CD4-positive, alpha-beta T cell (primary cell): Measurements from ENCODE around the gene NOB1. TPM values are rescaled to one million over a fixed set of nuclear protein-coding genes. Genes with fewer than 3 reads are reported as not detected.

Experiments
- ATAC-seq: fragments of 200-7000 bp; cut with Tn5 transposase; one replicate; pipeline ENCODE4 v1.10.0; 2022; ENCODE audit warnings: mild to moderate bottlenecking; ENCODE audit not compliant: poor library complexity
- CTCF ChIA-PET: fragments of 350-600 bp; sonication (Branson Sonifier 250); formaldehyde crosslinking; loops from one replicate; lab custom pipeline; 2021; ENCODE audit warnings: antibody characterized with exemption, inconsistent platforms; lab: Charles Lee
- POLR2A ChIA-PET: fragments of 350-600 bp; sonication (Branson Sonifier 250); formaldehyde crosslinking; loops from one replicate; lab custom pipeline; 2021; ENCODE audit warnings: antibody characterized with exemption, inconsistent platforms; lab: Charles Lee
- DNase-seq, 14 experiments: peaks; one replicate each; pipeline ENCODE4 v3.0.0-alpha.2; 2013 to 2020; ENCODE audit warnings: mixed read lengths in 2 of 14
- H3K27ac ChIP-seq, 2 donors: one replicate each; pipeline versions ENCODE4 v1.5.1 to v1.7.0; 2013; ENCODE audit warnings: low read length in 2 of 2, low read depth in 1 of 2, mild to moderate bottlenecking in 1 of 2
- H3K27me3 ChIP-seq, 2 experiments: 1 replicate in 1 of 2; 2 replicates in 1 of 2; pipeline versions ENCODE4 v1.6.1 to v1.7.0; 2013; ENCODE audit warnings: low read length in 2 of 2, control low read depth in 1 of 2, mild to moderate bottlenecking in 1 of 2, moderate library complexity in 1 of 2; ENCODE audit not compliant: insufficient read depth in 2 of 2, control insufficient read depth in 1 of 2
- H3K36me3 ChIP-seq: one replicate; pipeline ENCODE4 v1.6.1; 2013; ENCODE audit warnings: low read length, control low read depth; ENCODE audit not compliant: insufficient read depth
- H3K4me1 ChIP-seq: one replicate; pipeline ENCODE4 v1.6.1; 2013; ENCODE audit warnings: low read length, control low read depth; ENCODE audit not compliant: insufficient read depth
- H3K4me3 ChIP-seq: one replicate; pipeline ENCODE4 v1.5.1; 2013; ENCODE audit warnings: mild to moderate bottlenecking, low read length, moderate library complexity
- H3K9me3 ChIP-seq, 2 experiments: 1 replicate in 1 of 2; 2 replicates in 1 of 2; pipeline versions ENCODE4 v1.6.1 to v1.7.0; 2013; ENCODE audit warnings: low read length in 2 of 2, mild to moderate bottlenecking in 2 of 2, control low read depth in 1 of 2, moderate library complexity in 1 of 2; ENCODE audit not compliant: control insufficient read depth in 1 of 2, insufficient read depth in 1 of 2
- H3K27ac Mint-ChIP-seq: one replicate; pipeline ENCODE4 v1.8.0; 2020; ENCODE audit warnings: mixed read lengths
- H3K27me3 Mint-ChIP-seq: one replicate; pipeline ENCODE4 v1.8.0; 2021; ENCODE audit warnings: mixed read lengths
- H3K36me3 Mint-ChIP-seq: one replicate; pipeline ENCODE4 v1.8.0; 2021; ENCODE audit warnings: low read depth, mixed read lengths
- H3K4me1 Mint-ChIP-seq: one replicate; pipeline ENCODE4 v1.8.0; 2021; ENCODE audit warnings: low read depth, mixed read lengths
- H3K4me3 Mint-ChIP-seq: one replicate; pipeline ENCODE4 v1.8.0; 2020; ENCODE audit warnings: mild to moderate bottlenecking, mixed read lengths
- H3K9me3 Mint-ChIP-seq: one replicate; pipeline ENCODE4 v1.8.0; 2020; ENCODE audit warnings: mixed read lengths
- CTCF ChIP-seq: fragments of 200-600 bp; IDR thresholded peaks from one replicate; pipeline ENCODE4 v1.8.0; 2022; ENCODE audit warnings: antibody characterized with exemption, mild to moderate bottlenecking
- intact Hi-C, 2 experiments: fragments of 100-400 bp; cut with DNase I in 1 of 2; cut with micrococcal nuclease in 1 of 2; formaldehyde crosslinking; loops; one replicate each; pipeline versions ENCODE4 v1.15.1 to v1.9.0; 2023 to 2025; cut with DNase I, micrococcal nuclease
- total RNA-seq, 174 experiments: library from RNA in 2 of 174; stranded (reverse) in 2 of 174; gene quantifications; one replicate each; pipeline ENCODE4 v1.2.3 and lab custom pipeline; 2021 to 2026

Gene NOB1
- total RNA-seq, 2 experiments from 2014 or later, result 31.0 to 33.9 TPM

GRCh38 chr16:69691980-69692911 is 62.5 kb downstream of the NOB1 start:
- no peaks in the 10 kb centered on the region for H3K27me3 ChIP-seq
- no peaks in the 10 kb centered on the region for H3K4me1 ChIP-seq
- H3K27me3 Mint-ChIP-seq, result no peaks in the 10 kb centered on the region
- H3K36me3 ChIP-seq, result peaks cover 56% of the 10 kb centered on the region
- H3K9me3 Mint-ChIP-seq, result no peaks in the 10 kb centered on the region
- no peak overlapping the region for H3K27ac ChIP-seq
- ChIA-PET CTCF (interaction anchor here (0.5 to 2.4 kb wide), 3 partner anchors 12 to 288 kb away, joined by 3 to 4 read pairs (median 3); no protein-coding TSS in a partner anchor), POLR2A (no interaction called here)
- ATAC-seq (no peak), DNase-seq (no peak)
- H3K4me3 Mint-ChIP-seq, result no peak overlapping the region
- H3K27ac Mint-ChIP-seq, result no peak overlapping the region
- no peaks in the 10 kb centered on the region for H3K9me3 ChIP-seq
- TF ChIP-seq CTCF, result no peak
- intact Hi-C loops, result no loop called here
- no peak overlapping the region for H3K4me3 ChIP-seq
- peaks cover 71% of the 10 kb centered on the region for H3K36me3 Mint-ChIP-seq
- no peaks in the 10 kb centered on the region for H3K4me1 Mint-ChIP-seq

Other genes with a start within 250 kb of the NOB1 start
- 10 to 100 TPM; 19.5 to 21.2 TPM for gene NFAT5, start 189.0 kb downstream of the NOB1 start, total RNA-seq
- gene NQO1, start 28.4 kb downstream of the NOB1 start, total RNA-seq, result under 1 TPM; 0.25 to 0.80 TPM
- gene WWP2, start 7.4 kb upstream of the NOB1 start, total RNA-seq, result 10 to 100 TPM; 41.9 to 43.0 TPM
- gene CLEC18A, start 196.4 kb upstream of the NOB1 start, total RNA-seq, result 1 to 10 TPM; 1.3 to 1.7 TPM